SU-DHL-6 (cell line): ENCODE measurements around the gene HOXB6.

Experiments used
- H2AFZ ChIP-seq: fragments of 200-600 bp; sonication (generic); 2 replicates; pipeline ENCODE4 v1.6.1; 2014; ENCODE audit warnings: low read depth, mild to moderate bottlenecking, moderate library complexity, mixed read lengths, antibody characterized with exemption, low read length; ENCODE audit not compliant: severe bottlenecking
- H3F3A ChIP-seq: fragments of 200-600 bp; shearing (Covaris generic); 2 replicates; pipeline ENCODE4 v1.6.0; 2016; ENCODE audit warnings: antibody characterized with exemption, mild to moderate bottlenecking; ENCODE audit not compliant: insufficient read depth
- H3K27ac ChIP-seq: fragments of 200-600 bp; sonication (generic); 2 replicates; pipeline ENCODE4 v1.5.1; 2016; ENCODE audit warnings: low read depth, mild to moderate bottlenecking, low read length, moderate library complexity, mixed read lengths
- H3K27me3 ChIP-seq: fragments of 200-600 bp; sonication (generic), shearing (Covaris generic); 2 replicates; pipeline ENCODE4 v1.6.0; 2014; ENCODE audit warnings: mild to moderate bottlenecking, low read length
- H3K36me3 ChIP-seq: fragments of 200-600 bp; sonication (generic); 2 replicates; pipeline ENCODE4 v1.6.1; 2014; ENCODE audit warnings: mild to moderate bottlenecking, low read length, mixed read lengths
- H3K4me2 ChIP-seq: fragments of 300-600, 200-600 bp; shearing (Covaris generic), sonication (generic); 2 replicates; pipeline ENCODE4 v1.6.0; 2014; ENCODE audit warnings: low read length, low read depth, mild to moderate bottlenecking; ENCODE audit not compliant: poor library complexity, severe bottlenecking
- H3K4me3 ChIP-seq: fragments of 200-600 bp; sonication (generic); 2 replicates; pipeline ENCODE4 v1.5.1; 2014; ENCODE audit warnings: antibody characterized with exemption, low read length, mild to moderate bottlenecking, mixed read lengths; ENCODE audit not compliant: insufficient read depth, poor library complexity, severe bottlenecking
- H3K79me2 ChIP-seq: fragments of 200-600 bp; sonication (generic); 2 replicates; pipeline ENCODE4 v1.6.1; 2014; ENCODE audit warnings: mild to moderate bottlenecking, low read length, moderate library complexity; ENCODE audit not compliant: insufficient read depth
- H3K9ac ChIP-seq: fragments of 200-600 bp; sonication (generic); 2 replicates; pipeline ENCODE4 v1.7.0; 2014; ENCODE audit warnings: mild to moderate bottlenecking, low read length
- H3K9me2 ChIP-seq: fragments of 200-600 bp; sonication (generic); replicated peaks from 2 replicates; pipeline ENCODE4 v1.6.1; 2014; ENCODE audit warnings: low read length; ENCODE audit not compliant: insufficient read depth
- H3K9me3 ChIP-seq: fragments of 200-600 bp; sonication (generic); 2 replicates; pipeline ENCODE4 v1.6.1; 2014; ENCODE audit warnings: low read length, mixed read lengths; ENCODE audit not compliant: insufficient read depth
- H4K20me1 ChIP-seq: fragments of 200-600 bp; sonication (generic); 2 replicates; pipeline ENCODE4 v1.6.1; 2014; ENCODE audit warnings: low read depth, mild to moderate bottlenecking, antibody characterized with exemption, low read length, moderate library complexity, mixed read lengths
- CTCF ChIP-seq: fragments of 200-600 bp; sonication (generic); IDR thresholded peaks from one replicate; pipeline ENCODE4 v1.5.1; 2017; ENCODE audit warnings: antibody characterized with exemption, mild to moderate bottlenecking, low read length, moderate library complexity; ENCODE audit not compliant: insufficient read depth, poor library complexity, severe bottlenecking
- EZH2phosphoT487 ChIP-seq: fragments of 200-600 bp; sonication (generic), shearing (Covaris generic); conservative IDR thresholded peaks from 2 replicates; pipeline ENCODE4 v1.6.1; 2018; ENCODE audit warnings: mild to moderate bottlenecking, antibody characterized with exemption, low read length, moderate library complexity, mixed read lengths

The HOXB6 gene

GRCh38 chr17:48628649-48629410 lies 24.0 kb upstream of the HOXB6 start:
- no peaks in the 10 kb centered on the region for H3K27me3 ChIP-seq

GRCh38 chr17:48627623-48628521 lies 23.1 kb upstream of the HOXB6 start:
- Histone ChIP-seq H3K9me2 (no peaks in the 10 kb centered on the region), H3K27me3 (no peaks in the 10 kb centered on the region), H3K79me2 (no peaks in the 10 kb centered on the region), H2AFZ (no peak overlapping the region), H4K20me1 (no peaks in the 10 kb centered on the region), H3K4me3 (no peak overlapping the region), H3F3A (no peaks in the 10 kb centered on the region), H3K36me3 (no peaks in the 10 kb centered on the region), H3K9ac (no peak overlapping the region), H3K4me2 (no peak overlapping the region), H3K27ac (no peak overlapping the region), H3K9me3 (no peaks in the 10 kb centered on the region)
- TF ChIP-seq CTCF (no peak), EZH2phosphoT487 (no peak)

More at GRCh38 chr17:48628649-48629410, 24.0 kb upstream of the HOXB6 start:
- no peaks in the 10 kb centered on the region for H3K9me3 ChIP-seq
- H3K4me3 ChIP-seq, result no peak overlapping the region
- H4K20me1 ChIP-seq, result no peaks in the 10 kb centered on the region
- no peaks in the 10 kb centered on the region for H3K9me2 ChIP-seq
- TF ChIP-seq CTCF, result no peak
- TF ChIP-seq EZH2phosphoT487, result no peak
- no peak overlapping the region for H3K4me2 ChIP-seq
- H2AFZ ChIP-seq, result no peak overlapping the region
- H3F3A ChIP-seq, result no peaks in the 10 kb centered on the region
- H3K36me3 ChIP-seq, result no peaks in the 10 kb centered on the region
- no peak overlapping the region for H3K27ac ChIP-seq
- no peak overlapping the region for H3K9ac ChIP-seq
- no peaks in the 10 kb centered on the region for H3K79me2 ChIP-seq

- H3K4me3 ChIP-seq, result no peak overlapping the region
- H3K9me3 ChIP-seq, result no peaks in the 10 kb centered on the region
- TF ChIP-seq EZH2phosphoT487 (no peak), CTCF (no peak)
- no peak overlapping the region for H3K4me2 ChIP-seq
- no peak overlapping the region for H2AFZ ChIP-seq
- H3F3A ChIP-seq, result no peaks in the 10 kb centered on the region
- H3K9me2 ChIP-seq, result no peaks in the 10 kb centered on the region
- H3K9ac ChIP-seq, result no peak overlapping the region
- H4K20me1 ChIP-seq, result no peaks in the 10 kb centered on the region
- no peak overlapping the region for H3K27ac ChIP-seq
- no peaks in the 10 kb centered on the region for H3K79me2 ChIP-seq
- no peaks in the 10 kb centered on the region for H3K36me3 ChIP-seq
- no peaks in the 10 kb centered on the region for H3K27me3 ChIP-seq
These were observed 22.4 kb upstream of the HOXB6 start for GRCh38 chr17:48627118-48627597.
